ENCODE measurements around the gene KCNQ5.

The KCNQ5 gene

DNA sequence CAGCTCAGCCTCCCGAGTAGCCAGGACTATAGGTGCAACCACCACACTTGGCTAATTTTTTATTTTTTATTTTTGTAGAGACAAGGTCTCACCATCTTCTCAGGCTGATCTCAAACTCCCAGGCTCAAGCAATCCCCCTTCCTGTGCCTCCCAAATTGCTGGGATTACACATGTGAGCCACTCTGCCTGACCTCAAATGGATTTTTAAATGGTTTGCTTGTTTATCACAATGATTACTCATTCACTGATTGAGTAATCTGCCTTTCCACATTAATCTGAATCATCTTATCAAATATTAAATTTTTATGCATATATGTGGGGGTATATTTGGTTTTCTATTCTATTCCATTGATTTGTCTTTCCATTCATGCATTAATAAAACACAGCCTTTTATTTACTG is 612.9 kb downstream of the KCNQ5 start:
- Histone ChIP-seq H3K27me3 (ENCODE audit: low read length) (no peaks in the 10 kb centered on the region), H3K27ac (ENCODE audit: low read depth, low read length) (no peak overlapping the region), H3K9ac (ENCODE audit: low read length) (no peak overlapping the region), H4K20me1 (ENCODE audit: low read depth, low read length) (no peaks in the 10 kb centered on the region), H2AFZ (ENCODE audit: low read depth, low read length, severe bottlenecking) (no peak overlapping the region), H3K9me2 (replicated peaks; ENCODE audit: insufficient read depth, low read length) (no peaks in the 10 kb centered on the region), H3K36me3 (ENCODE audit: low read length) (no peaks in the 10 kb centered on the region), H3K9me3 (ENCODE audit: insufficient read depth, low read length) (no peaks in the 10 kb centered on the region), H3K79me2 (ENCODE audit: insufficient read depth, low read length) (no peaks in the 10 kb centered on the region), H3K4me3 (ENCODE audit: insufficient read depth, low read length, poor library complexity, severe bottlenecking) (no peak overlapping the region), H3K4me2 (ENCODE audit: low read depth, low read length, poor library complexity, severe bottlenecking) (no peak overlapping the region), H3F3A (ENCODE audit: insufficient read depth) (no peaks in the 10 kb centered on the region)
- TF ChIP-seq, protein P1, sequence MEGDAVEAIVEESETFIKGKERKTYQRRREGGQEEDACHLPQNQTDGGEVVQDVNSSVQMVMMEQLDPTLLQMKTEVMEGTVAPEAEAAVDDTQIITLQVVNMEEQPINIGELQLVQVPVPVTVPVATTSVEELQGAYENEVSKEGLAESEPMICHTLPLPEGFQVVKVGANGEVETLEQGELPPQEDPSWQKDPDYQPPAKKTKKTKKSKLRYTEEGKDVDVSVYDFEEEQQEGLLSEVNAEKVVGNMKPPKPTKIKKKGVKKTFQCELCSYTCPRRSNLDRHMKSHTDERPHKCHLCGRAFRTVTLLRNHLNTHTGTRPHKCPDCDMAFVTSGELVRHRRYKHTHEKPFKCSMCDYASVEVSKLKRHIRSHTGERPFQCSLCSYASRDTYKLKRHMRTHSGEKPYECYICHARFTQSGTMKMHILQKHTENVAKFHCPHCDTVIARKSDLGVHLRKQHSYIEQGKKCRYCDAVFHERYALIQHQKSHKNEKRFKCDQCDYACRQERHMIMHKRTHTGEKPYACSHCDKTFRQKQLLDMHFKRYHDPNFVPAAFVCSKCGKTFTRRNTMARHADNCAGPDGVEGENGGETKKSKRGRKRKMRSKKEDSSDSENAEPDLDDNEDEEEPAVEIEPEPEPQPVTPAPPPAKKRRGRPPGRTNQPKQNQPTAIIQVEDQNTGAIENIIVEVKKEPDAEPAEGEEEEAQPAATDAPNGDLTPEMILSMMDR (IDR thresholded peaks at IDR 0.05; ENCODE audit: insufficient read depth, low read length, poor library complexity, severe bottlenecking): no peak
- no peak for TF ChIP-seq EZH2phosphoT487 (conservative IDR thresholded peaks at IDR 0.05; ENCODE audit: low read length)

DNA sequence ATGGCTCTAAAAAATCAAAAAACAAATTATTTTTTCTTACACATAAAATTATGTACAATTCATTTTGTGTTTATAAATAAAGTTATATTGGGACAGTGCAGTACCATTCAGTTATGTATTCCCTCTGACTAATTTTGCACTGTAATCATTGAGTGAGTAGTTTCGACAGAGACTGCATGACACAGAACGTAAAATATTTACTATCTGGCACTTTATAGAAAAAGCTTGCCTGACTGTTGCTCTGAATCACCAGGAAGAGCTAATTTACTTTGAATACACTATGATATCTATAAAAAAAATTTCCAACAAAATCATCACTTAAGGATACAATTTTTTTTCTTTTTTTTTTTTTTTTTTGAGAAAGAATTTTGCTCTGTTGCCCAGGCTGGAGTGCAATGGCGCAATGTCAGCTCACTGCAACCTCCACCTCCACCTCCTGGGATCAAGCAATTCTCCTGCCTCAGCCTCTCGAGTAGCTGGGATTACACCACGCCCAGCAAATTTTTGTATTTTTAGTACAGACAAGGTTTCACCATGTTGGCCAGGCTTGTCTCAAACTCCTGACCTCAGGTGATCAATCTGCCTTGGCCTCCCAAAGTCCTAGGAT is 614.4 kb downstream of the KCNQ5 start:
- Histone ChIP-seq H3K4me2 (ENCODE audit: low read depth, low read length, poor library complexity, severe bottlenecking) (no peak overlapping the region), H3F3A (ENCODE audit: insufficient read depth) (no peaks in the 10 kb centered on the region), H3K27me3 (ENCODE audit: low read length) (no peaks in the 10 kb centered on the region), H3K9me2 (replicated peaks; ENCODE audit: insufficient read depth, low read length) (no peaks in the 10 kb centered on the region), H3K27ac (ENCODE audit: low read depth, low read length) (no peak overlapping the region), H3K36me3 (ENCODE audit: low read length) (no peaks in the 10 kb centered on the region), H3K9ac (ENCODE audit: low read length) (no peak overlapping the region), H3K4me3 (ENCODE audit: insufficient read depth, low read length, poor library complexity, severe bottlenecking) (no peak overlapping the region), H2AFZ (ENCODE audit: low read depth, low read length, severe bottlenecking) (no peak overlapping the region), H3K79me2 (ENCODE audit: insufficient read depth, low read length) (no peaks in the 10 kb centered on the region), H3K9me3 (ENCODE audit: insufficient read depth, low read length) (no peaks in the 10 kb centered on the region), H4K20me1 (ENCODE audit: low read depth, low read length) (no peaks in the 10 kb centered on the region)
- TF ChIP-seq, protein P1 (IDR thresholded peaks at IDR 0.05; ENCODE audit: insufficient read depth, low read length, poor library complexity, severe bottlenecking): no peak
- TF ChIP-seq EZH2phosphoT487 (conservative IDR thresholded peaks at IDR 0.05; ENCODE audit: low read length): no peak

DNA sequence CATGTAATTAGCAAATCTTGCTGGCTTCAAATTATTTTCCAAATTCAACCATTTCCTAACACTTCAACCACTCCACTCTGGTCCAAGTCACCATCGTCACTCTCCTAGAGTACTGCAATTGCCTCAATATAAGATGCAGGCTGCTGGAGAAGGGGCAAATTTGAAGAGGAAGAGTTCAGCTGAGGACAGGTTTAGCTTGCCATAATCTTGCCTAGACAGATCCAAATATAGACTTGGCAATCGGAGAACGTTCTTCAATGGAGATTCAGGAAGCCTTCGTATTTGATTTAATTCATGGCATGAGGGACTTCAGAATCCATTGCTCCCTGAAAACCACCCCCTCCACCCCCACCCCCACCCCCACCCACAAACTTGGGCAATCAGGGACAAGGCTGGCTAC is 618.9 kb downstream of the KCNQ5 start:
- Histone ChIP-seq H4K20me1 (ENCODE audit: low read depth, low read length) (no peaks in the 10 kb centered on the region), H3K9me3 (ENCODE audit: insufficient read depth, low read length) (no peaks in the 10 kb centered on the region), H3F3A (ENCODE audit: insufficient read depth) (no peaks in the 10 kb centered on the region), H3K36me3 (ENCODE audit: low read length) (no peaks in the 10 kb centered on the region), H3K9ac (ENCODE audit: low read length) (no peak overlapping the region), H3K27ac (ENCODE audit: low read depth, low read length) (no peak overlapping the region), H3K27me3 (ENCODE audit: low read length) (no peaks in the 10 kb centered on the region), H3K4me2 (ENCODE audit: low read depth, low read length, poor library complexity, severe bottlenecking) (no peak overlapping the region), H2AFZ (ENCODE audit: low read depth, low read length, severe bottlenecking) (no peak overlapping the region), H3K9me2 (replicated peaks; ENCODE audit: insufficient read depth, low read length) (no peaks in the 10 kb centered on the region), H3K4me3 (ENCODE audit: insufficient read depth, low read length, poor library complexity, severe bottlenecking) (no peak overlapping the region), H3K79me2 (ENCODE audit: insufficient read depth, low read length) (no peaks in the 10 kb centered on the region)
- TF ChIP-seq, protein P1 (IDR thresholded peaks at IDR 0.05; ENCODE audit: insufficient read depth, low read length, poor library complexity, severe bottlenecking): no peak

Data from SU-DHL-6 (cell line).